ENCODE measurements around the gene ITGA2B.
A peak's percentile ranks its signal among the peaks of the same experiment; 100 is the strongest.
"Not testable (repeated sequence)": the region's sequence is repeated elsewhere in the genome, so short reads cannot be mapped to it uniquely, and the experiment has no call there.

The ITGA2B gene

DNA sequence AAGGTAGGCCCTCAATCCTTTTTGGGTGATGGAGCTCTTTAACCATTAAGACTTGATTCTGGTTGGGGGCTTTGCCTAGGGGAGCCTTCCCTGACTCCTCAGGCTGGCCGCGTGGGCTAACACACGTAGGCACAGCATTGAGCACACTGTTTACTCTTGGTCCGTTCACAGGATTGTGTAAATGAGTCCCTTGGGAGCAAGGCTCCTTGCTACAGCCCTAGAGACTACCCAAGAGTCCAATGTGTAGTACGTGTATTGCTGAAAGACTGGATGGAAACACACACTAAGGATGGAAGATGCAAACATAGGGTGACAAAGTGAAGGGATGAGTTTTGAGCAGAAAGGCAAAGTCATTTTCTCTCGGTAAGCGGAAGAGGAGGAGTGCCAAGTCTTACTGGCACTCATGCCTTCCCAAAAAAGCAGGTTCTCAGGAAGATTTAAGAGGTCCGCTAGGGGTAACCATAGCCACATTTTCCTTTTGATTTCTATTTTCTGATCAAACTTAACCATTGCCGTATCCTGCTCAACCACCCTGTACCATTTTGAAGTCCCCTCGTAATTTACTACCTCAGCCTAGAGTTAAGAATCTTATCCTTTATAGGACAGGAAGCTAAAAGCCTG lies 911 bp upstream of the ITGA2B start:
- no peak for DNase-seq

GRCh38 chr17:44389723-44390202 lies 314 bp upstream of the ITGA2B start:
- no peak for DNase-seq

DNA sequence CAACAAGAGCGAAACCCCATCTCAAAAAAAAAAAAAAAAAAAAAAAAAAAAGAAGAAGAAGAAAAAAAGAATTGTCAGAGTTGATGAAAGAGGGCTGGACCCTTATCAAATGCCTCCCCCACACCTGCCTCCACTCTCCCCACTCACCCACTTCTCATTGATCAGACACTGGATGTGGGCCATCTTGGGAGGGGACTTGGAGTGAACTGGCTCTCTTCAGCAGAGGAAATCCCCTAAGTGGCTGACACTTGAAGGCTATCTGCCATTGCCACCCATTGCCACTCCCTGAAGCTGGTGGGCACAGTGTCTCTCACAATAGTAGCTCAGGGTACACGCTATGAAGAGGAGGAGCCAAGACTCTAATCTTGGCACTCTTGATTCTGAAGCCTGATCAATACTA lies 1.6 kb downstream of the ITGA2B start:
- no peak for DNase-seq

GRCh38 chr17:44386182-44386525 lies 3.3 kb downstream of the ITGA2B start:
- no peak for DNase-seq

DNA sequence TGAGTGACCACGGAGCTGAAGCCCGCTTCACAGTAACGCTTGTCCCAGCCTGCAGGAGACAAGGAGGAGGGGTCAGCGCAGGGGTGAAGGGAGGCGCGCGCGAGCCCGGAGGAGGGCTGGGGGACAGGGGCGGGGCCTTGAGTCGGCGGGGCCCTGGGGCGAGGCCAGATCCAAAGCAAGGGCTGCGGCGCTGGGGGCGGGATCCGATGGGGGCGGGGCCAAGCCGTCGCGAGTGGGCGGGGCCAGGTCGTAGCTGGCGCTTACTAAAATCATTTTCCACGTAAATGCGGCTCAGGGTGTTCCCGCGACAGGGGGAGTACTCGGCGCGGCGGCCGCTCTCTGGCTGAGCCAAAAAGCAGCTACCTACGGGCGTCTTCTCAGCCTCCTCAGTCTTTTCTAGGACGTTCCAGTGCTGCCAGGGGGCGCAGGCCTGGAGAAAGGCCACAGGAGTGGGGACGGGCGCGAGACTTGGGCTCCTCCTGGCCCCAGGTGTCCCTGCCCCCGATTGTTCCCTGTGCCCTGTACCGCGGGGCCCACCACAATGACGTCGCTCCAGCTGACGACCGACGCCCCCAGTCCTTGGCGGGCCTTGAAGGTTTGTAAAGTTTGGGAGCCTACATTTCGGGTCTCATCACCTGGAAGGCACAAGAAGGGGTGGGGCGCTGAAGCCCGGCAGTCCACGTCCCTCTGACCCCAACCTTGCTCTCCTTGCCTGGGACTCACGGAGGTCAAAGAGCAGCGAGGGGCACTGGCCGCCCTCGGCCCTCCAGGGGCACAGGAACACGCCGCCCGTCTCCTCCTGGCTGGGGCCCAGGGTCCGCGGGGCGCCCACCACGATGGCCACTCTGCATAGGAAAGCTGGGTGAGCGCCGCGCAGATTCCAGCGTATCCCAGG lies 3.9 kb downstream of the ITGA2B start:
- peak; percentile 25 for DNase-seq

DNA sequence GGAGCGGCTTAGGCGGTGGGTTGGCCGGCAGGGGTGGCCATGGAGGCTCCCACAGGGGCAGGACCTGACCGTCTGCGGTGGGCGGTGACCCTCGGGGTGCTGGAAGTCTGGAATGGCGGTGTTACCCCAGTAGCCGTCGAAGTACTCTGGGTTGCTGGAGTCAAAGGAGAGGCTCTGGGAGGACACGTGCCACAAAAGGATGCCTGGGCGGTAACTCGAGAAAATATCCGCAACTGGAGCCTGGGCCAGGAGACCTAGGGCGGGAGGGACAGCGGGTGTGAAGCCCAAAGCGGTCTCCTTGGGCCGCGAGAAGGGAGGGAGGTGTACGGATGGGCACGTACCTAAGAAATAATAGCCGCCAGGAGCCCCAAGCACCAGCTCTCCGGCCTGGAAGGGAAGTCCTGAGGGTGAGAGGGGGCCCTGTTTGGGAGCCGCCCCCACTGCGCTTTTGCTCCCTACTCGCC lies 4.6 kb downstream of the ITGA2B start:
- no peak for DNase-seq

- DNase-seq, result no peak
Measured at GRCh38 chr17:44384281-44384822, 5.1 kb downstream of the ITGA2B start.

GRCh38 chr17:44383861-44384260 lies 5.6 kb downstream of the ITGA2B start:
- DNase-seq, result no peak

DNA sequence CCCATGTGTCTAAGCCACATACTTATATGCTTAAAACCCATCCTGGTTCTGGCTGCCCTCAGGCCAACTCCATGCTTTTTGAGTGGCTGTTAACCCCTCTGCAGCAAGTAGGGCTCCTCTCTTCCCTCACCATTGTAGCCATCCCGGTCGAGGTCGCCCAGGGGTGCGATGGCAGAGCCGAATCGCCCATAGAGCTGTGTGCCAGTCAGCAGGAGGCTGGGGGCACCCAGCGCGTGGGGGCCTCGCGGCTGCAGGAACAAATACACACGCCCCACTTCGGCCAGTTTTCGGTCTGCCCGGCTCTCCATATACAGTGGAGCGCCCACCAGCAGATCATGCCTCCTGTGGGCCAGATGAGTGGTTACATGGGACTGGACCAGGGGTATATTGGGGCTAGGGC lies 6.1 kb downstream of the ITGA2B start:
- no peak for DNase-seq

DNA sequence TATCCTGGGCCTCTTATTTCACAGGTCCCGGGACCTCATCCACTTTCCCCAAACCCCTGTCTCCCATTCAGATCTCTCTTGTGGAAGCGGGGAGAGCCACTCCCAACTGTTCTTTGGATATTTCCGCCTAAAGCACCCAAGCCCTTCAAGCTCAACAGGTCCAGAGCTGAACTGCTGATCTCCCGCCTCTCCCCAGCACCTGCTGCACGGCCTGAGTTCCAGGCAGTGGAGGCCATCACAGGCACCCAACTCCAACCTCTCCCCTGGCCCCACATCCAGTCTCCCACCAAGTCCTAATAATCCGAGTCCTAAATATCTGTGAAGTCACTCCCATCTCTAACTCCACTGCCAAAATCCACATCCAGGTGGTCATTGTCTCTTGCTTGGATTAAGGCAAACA lies 6.5 kb downstream of the ITGA2B start:
- no peak for DNase-seq

GRCh38 chr17:44381810-44382305 lies 7.6 kb downstream of the ITGA2B start:
- no peak for DNase-seq

DNA sequence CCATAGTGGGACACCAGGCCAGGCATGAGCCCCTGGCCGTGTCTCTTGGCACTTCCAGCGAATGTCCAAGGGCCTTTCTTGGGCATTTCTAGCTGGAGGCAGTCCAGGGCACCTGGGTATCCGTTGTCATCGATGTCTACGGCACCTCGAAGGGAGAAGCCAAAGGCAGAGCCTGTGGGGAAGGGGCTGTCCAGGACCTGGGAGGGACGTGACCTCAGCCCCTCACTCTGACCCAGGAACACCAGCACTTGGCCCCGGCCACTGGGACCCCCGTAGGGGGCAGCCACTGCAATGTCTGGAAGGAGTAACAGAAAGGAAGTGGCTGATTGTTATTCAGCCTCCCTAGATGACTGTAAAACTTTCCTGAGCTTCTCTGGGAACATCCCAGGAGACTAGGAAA lies 8.7 kb downstream of the ITGA2B start:
- DNase-seq, result no peak

GRCh38 chr17:44379887-44380286 lies 9.6 kb downstream of the ITGA2B start:
- DNase-seq, result no peak

DNA sequence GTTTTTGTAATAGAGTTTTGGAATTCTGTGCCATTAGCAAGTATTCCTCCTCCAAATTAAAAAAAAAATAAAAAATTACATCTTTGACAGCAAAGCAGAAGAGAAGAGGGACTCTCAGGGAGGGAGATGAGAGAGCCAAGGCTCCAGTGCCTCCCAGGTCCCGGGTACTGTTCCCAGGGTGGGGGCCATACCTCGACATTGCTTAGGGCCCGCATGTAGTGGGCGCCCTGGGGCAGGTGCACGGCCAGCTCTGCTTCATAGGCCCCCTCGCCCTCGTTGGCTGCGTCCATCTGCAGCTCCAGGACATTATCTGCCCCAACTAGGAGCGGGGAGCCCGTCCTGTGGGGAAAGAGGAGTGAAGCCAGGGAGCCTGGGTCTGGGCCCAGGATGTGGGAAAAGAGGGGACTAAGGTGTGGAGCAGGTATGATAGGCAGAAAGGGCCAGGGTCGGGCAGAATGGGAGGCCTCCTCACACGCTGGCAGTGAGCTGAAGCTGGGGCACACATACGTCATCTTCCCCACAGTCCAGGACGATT lies 11.2 kb downstream of the ITGA2B start:
- no peak for DNase-seq

DNA sequence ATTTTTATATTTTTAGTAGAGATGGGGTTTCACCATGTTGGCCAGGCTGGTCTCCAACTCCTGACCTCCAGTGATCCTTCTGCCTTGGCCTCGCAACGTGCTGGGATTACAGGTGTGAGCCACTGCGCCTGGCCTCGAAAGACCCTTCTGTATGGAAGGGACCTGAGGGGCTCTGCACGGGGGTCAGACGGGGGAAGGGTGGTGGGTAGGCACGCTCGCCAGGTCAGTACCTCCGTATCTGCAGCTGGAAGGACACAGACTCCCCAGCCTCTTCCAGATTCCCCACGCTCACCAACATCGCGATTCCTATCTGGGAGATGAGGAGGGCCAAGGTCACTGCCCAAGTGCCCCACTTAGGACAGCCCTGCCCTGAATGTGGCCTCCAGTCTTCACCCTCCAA lies 12.7 kb downstream of the ITGA2B start:
- no peak for DNase-seq

DNA sequence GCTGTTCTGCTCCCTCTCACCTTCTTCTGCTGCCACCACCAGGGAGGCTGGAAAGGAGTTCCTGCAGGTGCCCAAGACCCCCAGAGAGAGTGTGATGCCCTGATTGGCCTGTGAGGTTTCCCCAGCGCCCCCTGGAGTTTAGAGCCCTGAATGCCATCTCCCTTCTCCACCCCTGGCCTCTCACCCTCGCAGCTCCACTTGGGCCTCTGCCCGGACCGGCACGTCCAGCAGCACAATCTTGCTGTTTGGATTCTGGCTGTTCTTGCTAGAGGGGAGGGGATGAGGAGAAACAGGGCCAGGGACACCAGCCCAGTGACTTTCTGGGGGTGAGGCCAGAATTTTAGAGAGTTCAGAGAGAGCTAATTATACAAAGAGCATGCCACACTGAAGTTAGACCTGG lies 13.3 kb downstream of the ITGA2B start:
- no peak for DNase-seq

DNA sequence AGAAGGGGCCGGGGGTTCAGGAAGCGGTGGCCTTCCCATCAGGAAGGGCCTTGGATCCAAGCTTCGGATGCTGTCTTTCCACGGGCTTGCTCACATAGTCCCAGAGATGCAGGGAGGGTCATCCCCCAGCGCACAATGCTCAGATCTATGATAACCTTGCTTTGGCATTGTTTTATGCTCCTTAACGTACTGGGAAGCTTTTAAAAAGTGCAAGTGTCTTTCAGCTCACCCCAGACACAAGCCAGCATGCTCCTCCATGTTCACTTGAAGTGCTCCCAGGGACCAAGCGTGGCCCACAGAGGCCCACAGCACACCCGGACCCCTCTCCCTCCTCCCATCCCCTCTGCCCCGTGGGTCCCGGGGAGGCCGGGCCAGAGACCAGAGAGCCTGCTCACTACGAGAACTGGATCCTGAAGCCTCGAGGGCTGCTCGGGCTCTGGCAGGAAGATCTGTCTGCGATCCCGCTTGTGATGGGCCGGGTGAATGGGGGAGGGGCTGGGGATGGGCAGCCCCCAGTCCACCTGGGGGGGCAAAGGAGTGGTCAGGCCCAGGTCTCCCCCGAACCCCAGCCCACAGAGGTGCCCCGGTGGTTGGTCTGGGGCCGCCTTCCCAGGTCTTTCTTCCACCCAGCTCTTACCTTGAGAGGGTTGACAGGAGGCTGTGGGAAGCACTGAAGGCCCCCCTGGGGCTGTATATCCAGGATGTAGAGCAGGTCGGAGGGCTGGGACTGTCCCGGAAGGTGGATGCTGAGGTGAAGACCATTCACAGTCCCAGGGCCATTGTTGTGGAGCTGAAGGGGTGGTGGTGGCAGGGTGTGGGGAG lies 14.0 kb downstream of the ITGA2B start:
- DNase-seq, result no peak

- peak; percentile 25 for DNase-seq
Measured at GRCh38 chr17:44374306-44375195, 14.9 kb downstream of the ITGA2B start.

DNA sequence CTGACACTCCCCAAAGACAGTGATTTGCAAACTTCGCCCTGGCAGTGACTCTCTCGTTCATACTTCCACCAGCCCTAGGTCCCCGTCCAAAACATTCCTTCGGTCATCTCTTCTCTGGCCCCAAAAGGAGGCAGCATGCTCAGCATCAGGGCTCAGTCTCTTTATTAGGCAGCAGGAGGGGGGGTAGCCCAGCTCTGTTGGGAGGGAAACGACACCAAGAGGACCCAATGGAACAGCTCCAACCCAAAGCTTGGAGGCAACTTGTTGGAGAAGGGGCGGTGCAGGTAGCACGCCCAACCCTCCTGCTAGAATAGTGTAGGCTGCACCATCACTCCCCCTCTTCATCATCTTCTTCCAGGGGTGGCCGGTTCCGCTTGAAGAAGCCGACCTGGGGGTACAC lies 17.4 kb downstream of the ITGA2B start:
- DNase-seq, result no peak

- DNase-seq, result not testable (repeated sequence)
Measured at GRCh38 chr17:44369414-44370023, 19.9 kb downstream of the ITGA2B start.
